ENCODE data around the gene RPL6.
A peak's percentile ranks its signal among the peaks of the same experiment; 100 is the strongest.
"Not testable (repeated sequence)": the region's sequence is repeated elsewhere in the genome, so short reads cannot be mapped to it uniquely, and the experiment has no call there.

The RPL6 gene

DNA sequence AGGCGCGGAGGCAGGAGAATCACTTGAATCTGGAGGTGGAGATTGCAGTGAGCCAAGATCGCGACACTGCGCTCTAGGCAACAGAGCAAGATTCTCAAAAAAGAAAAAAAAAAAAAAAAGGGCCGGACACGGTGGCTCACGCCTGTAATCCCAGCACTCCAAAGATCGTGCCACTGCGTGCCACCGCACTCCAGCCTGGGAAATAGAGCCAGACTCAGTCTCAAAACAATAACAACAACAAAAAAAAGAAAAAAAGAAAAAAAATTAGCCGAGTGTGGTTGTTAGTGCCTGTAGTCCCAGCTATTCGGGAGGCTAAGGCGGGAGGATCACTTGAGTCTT lies 470 bp upstream of the RPL6 start:
- DNase-seq (ENCODE audit: low read depth), result no peak
- H3K4me3 ChIP-seq (ENCODE audit: low read depth, low read length), result peak overlapping the region; percentile 77
- TF ChIP-seq MAX (IDR thresholded peaks at IDR 0.05; ENCODE audit: low read depth, low read length) (no peak), MYC (IDR thresholded peaks at IDR 0.05; ENCODE audit: low read depth, low read length) (no peak), CTCF (IDR thresholded peaks at IDR 0.05; ENCODE audit: low read depth, low read length) (no peak), POLR2A (IDR thresholded peaks at IDR 0.05; ENCODE audit: extremely low read depth, insufficient read length) (no peak)

DNA sequence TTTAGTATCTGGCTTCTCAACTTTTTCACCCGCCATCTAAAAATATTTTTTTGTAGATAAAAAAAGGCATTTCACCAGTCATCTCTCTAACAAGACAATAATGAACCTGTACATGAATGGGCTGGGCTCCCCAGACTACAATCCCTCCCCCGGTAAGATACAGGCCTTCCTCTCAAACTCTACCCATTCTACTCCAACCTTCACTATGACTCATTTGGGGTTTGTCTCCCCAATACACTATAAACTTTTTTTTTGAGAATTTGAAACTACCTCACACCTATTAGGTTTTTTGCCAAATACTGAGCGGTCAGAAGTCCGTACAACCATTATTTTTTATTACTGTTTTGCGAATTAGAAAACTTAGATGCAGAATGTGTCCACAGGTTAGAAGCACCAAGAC lies 784 bp downstream of the RPL6 start:
- no peak for TF ChIP-seq MAX (IDR thresholded peaks at IDR 0.05; ENCODE audit: low read depth, low read length)
- TF ChIP-seq CTCF (IDR thresholded peaks at IDR 0.05; ENCODE audit: low read depth, low read length), result no peak
- no peak for TF ChIP-seq MYC (IDR thresholded peaks at IDR 0.05; ENCODE audit: low read depth, low read length)
- no peak for TF ChIP-seq POLR2A (IDR thresholded peaks at IDR 0.05; ENCODE audit: extremely low read depth, insufficient read length)
- DNase-seq (ENCODE audit: low read depth), result peak; percentile 46
- H3K4me3 ChIP-seq (ENCODE audit: low read depth, low read length), result peak overlapping the region; percentile 77

GRCh38 chr12:112407683-112408082 lies 1.7 kb downstream of the RPL6 start:
- DNase-seq (ENCODE audit: low read depth), result not testable (repeated sequence)
- peak overlapping the region; percentile 77 for H3K4me3 ChIP-seq (ENCODE audit: low read depth, low read length)

- peak overlapping the region; percentile 77 for H3K4me3 ChIP-seq (ENCODE audit: low read depth, low read length)
- DNase-seq (ENCODE audit: low read depth), result no peak
- no peak for TF ChIP-seq MAX (IDR thresholded peaks at IDR 0.05; ENCODE audit: low read depth, low read length)
- no peak for TF ChIP-seq POLR2A (IDR thresholded peaks at IDR 0.05; ENCODE audit: extremely low read depth, insufficient read length)
- TF ChIP-seq CTCF (IDR thresholded peaks at IDR 0.05; ENCODE audit: low read depth, low read length), result no peak
- no peak for TF ChIP-seq MYC (IDR thresholded peaks at IDR 0.05; ENCODE audit: low read depth, low read length)
Measured at GRCh38 chr12:112406519-112407488, 2.6 kb downstream of the RPL6 start.

- TF ChIP-seq MAX (IDR thresholded peaks at IDR 0.05; ENCODE audit: low read depth, low read length), result no peak
- TF ChIP-seq POLR2A (IDR thresholded peaks at IDR 0.05; ENCODE audit: extremely low read depth, insufficient read length), result no peak
- TF ChIP-seq CTCF (IDR thresholded peaks at IDR 0.05; ENCODE audit: low read depth, low read length), result no peak
- no peak for TF ChIP-seq MYC (IDR thresholded peaks at IDR 0.05; ENCODE audit: low read depth, low read length)
- no peak for DNase-seq (ENCODE audit: low read depth)
- H3K4me3 ChIP-seq (ENCODE audit: low read depth, low read length), result no peak overlapping the region
Measured at GRCh38 chr12:112401903-112402498, 7.4 kb downstream of the RPL6 start.

GRCh38 chr12:112401054-112401453 lies 8.4 kb downstream of the RPL6 start:
- no peak overlapping the region for H3K4me3 ChIP-seq (ENCODE audit: low read depth, low read length)
- DNase-seq (ENCODE audit: low read depth), result no peak
- TF ChIP-seq CTCF (IDR thresholded peaks at IDR 0.05; ENCODE audit: low read depth, low read length) (no peak), MYC (IDR thresholded peaks at IDR 0.05; ENCODE audit: low read depth, low read length) (no peak), MAX (IDR thresholded peaks at IDR 0.05; ENCODE audit: low read depth, low read length) (no peak), POLR2A (IDR thresholded peaks at IDR 0.05; ENCODE audit: extremely low read depth, insufficient read length) (no peak)
